ENCODE measurements around the gene STX16. TPM values are rescaled to one million over a fixed set of nuclear protein-coding genes. Genes with fewer than 3 reads are reported as not detected.

Gene STX16
- polyA plus RNA-seq, 3 donors: 60.2 to 88.8 (median 64.3) TPM

GRCh38 chr20:58613061-58613854 is 37.8 kb upstream of the STX16 start:
- DNase-seq (ENCODE audit: extremely low read depth in 1 of 11, low read depth in 9 of 11, low spot score in 4 of 11): no peak

- DNase-seq (ENCODE audit: extremely low read depth in 1 of 11, low read depth in 9 of 11, low spot score in 4 of 11): no peak
Observed at GRCh38 chr20:58614366-58614765, 36.7 kb upstream of the STX16 start.

DNA sequence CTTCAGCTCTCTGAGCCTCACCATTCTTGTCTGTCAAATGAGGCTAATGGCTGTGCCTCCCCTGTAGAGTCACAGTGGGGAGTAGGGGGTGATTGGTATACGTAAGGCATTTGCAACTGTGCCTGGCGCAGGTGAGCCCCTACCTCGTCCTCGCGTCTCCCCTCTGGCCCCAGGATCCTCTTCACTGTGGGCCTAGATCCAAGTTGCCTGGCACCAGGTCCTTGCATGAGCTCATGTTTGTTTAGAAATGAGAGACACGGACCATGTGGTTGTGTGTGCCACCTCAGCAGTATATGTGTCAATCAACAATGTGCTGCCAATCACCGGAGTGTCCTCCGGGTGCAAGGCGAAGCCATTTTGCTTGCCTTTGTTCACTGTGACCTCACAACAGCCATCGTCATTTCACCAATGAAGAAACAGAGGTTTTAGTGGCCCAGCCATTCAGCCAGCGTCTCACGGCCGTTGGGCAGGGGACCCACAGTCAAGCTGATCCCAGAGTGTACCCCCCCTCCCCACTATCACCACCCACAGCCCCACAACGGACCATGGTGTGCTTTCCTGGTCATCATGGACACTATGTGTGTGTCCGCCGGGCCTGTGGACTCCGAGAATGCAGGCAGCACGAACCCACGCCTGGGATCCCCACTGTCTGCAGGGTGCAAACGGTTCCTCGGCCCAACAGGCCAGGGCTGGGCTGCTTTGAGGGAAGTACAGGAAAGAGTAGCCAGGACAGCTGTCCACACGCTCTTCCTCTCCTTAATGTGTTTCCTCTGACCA is 35.9 kb upstream of the STX16 start:
- DNase-seq (ENCODE audit: extremely low read depth in 1 of 11, low read depth in 9 of 11, low spot score in 4 of 11): no peak

DNA sequence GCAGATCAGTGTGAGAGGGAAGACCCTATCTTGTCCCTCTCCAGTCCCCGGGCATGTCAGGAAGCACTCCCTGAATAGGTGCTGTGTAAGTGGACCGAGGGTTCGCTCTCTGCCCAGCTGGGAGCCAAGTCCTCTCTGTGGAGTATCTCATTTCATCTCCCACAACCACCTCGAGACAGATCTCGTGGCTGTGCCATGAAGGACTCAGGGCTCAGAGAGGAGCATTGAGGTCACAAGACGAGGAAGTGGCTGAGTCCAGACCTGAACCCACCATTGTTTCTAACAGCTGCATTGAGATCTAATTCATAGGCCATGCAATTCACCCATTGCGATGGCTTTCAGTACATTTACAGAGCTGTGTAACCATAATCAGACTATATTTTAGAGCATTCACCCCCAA is 34.7 kb upstream of the STX16 start:
- DNase-seq (ENCODE audit: extremely low read depth in 1 of 11, low read depth in 9 of 11, low spot score in 4 of 11): no peak

DNA sequence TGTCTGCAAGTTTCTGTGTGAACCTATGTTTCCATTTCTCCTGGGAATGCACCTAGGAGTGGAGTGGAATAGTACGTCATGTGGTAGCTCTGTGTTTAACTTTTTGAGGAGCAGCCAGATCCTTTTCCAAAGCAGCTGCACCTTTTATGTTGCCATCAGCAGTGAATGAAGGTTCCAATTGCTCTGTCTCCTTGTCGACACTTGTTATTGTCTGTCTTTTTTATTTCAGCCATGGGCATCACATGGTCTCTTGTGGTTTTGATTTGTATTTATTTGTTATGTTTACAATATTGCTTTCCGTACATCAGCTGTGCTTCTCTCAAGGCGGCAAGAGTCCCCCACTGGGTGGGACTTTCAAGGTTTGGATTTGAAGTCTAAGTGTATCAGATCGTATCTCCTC is 33.9 kb upstream of the STX16 start:
- DNase-seq (ENCODE audit: extremely low read depth in 1 of 11, low read depth in 9 of 11, low spot score in 4 of 11): no peak

DNA sequence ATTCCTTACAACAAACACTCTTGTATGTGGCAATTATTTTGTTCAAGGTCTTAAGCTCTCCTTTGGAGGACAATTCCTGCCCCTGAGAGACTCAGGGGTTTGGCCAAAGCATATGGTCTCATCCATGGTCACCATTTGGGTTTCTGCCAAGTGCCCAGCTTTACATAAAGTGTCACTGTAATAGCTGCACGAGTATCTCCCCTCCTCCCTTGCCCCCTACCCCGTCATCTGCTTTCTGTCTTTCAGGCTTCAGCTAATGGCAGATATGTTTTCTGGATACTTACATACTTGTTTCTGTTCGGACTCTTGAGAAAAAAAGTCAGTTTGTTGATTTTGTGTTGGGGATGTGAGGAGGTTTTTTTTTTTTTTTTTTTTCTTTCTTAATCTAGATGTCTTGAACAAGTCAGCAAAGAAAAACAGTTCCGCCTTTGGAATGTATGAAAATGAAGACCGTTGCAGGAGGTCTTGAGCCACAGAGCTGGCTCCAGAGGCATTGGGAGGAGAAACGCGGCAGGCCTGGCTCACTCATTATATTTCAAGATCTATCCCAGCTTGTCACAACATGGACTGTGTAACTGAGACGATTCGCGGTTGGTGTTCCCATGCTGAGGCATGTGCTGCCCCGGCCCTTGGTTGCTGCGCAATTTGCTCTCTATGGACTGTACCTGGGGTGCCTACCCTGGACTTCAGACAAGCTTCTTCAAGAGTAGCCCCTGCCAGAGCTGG is 32.6 kb upstream of the STX16 start:
- DNase-seq (ENCODE audit: extremely low read depth in 1 of 11, low read depth in 9 of 11, low spot score in 4 of 11): no peak

DNA sequence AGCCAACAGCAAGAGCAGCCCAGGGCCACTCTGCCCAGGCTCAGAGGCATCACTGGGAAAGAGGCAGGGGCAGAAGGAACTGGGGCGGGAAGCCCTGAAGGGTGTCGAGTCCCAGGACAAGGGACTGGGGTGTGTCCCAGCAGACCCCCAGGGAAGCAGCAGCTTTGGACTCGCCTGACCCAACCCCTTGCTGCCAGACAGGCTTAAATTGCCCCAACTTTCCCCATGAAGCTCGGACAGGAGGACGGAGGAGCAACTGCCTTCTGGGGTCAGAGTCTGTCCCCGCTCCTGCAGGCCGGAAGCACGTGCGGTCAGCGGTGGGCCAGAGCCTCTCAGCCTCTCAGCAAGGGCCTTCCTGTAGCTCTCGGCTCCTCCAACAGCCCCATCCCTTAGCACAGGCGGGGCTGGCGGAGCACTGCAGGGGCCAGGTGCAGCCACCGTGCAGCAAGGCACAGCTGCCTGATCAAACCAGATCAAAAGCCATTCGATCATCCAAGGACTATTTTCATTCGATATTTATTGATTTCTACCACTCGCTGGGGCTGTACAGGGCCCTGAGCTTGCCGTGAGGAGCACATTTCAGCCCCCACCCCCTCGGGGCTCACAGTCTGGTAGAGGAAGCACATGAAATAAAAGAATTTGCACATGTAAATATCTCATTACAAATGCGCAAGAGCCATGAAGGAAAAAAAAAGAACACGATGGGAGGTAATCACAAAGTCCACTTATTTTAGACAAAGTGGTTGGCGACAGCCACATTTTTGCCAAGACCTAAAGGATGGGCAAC is 31.8 kb upstream of the STX16 start:
- DNase-seq (ENCODE audit: extremely low read depth in 1 of 11, low read depth in 9 of 11, low spot score in 4 of 11): no peak

GRCh38 chr20:58619864-58620431 is 31.1 kb upstream of the STX16 start:
- no peak for DNase-seq (ENCODE audit: extremely low read depth in 1 of 11, low read depth in 9 of 11, low spot score in 4 of 11)

- no peak for DNase-seq (ENCODE audit: extremely low read depth in 1 of 11, low read depth in 9 of 11, low spot score in 4 of 11)
Observed at GRCh38 chr20:58621906-58622548, 29.1 kb upstream of the STX16 start.

DNA sequence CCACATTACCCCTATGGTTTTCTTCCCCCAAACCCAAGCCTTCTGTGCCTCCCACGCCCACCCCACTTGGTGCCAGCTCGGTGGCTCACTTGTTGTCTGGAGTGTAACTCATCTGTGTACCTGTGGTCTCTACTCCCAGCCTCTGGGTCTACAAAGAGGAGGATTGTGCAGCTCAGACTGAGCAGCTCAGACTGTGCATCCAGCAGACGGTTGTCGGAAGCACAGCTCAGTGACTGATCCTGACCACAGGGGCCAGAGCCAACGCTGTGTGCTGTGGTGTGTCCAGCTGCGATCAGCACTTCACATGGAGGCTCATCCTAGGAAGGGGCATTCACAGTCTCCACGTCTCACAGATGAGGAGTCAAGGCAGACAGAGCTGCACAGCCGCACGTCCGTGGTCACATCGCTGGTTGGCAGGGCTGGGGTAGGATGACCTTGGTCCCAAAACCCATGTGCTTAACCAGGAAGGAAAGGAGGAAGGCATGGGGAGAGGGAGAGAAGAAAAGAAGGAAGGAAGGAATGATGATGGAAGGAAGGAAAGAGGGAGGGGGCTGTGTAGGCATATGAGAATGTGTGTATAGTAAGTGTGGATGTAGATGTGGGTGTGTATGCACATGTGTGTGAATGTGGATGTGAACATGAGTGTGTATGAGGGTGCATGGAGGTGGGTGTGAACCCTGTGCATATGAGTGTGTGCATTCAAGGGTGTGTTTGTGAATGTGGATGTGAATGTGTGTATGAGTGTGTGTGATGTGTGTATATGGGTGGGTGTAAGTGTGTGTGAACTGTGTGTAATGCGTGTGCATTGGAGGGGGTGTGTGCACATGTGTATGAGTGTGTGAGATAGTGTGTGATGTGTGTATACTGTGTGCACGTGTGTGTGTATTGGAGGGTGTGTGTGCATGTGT is 28.2 kb upstream of the STX16 start:
- DNase-seq (ENCODE audit: extremely low read depth in 1 of 11, low read depth in 9 of 11, low spot score in 4 of 11): no peak

DNA sequence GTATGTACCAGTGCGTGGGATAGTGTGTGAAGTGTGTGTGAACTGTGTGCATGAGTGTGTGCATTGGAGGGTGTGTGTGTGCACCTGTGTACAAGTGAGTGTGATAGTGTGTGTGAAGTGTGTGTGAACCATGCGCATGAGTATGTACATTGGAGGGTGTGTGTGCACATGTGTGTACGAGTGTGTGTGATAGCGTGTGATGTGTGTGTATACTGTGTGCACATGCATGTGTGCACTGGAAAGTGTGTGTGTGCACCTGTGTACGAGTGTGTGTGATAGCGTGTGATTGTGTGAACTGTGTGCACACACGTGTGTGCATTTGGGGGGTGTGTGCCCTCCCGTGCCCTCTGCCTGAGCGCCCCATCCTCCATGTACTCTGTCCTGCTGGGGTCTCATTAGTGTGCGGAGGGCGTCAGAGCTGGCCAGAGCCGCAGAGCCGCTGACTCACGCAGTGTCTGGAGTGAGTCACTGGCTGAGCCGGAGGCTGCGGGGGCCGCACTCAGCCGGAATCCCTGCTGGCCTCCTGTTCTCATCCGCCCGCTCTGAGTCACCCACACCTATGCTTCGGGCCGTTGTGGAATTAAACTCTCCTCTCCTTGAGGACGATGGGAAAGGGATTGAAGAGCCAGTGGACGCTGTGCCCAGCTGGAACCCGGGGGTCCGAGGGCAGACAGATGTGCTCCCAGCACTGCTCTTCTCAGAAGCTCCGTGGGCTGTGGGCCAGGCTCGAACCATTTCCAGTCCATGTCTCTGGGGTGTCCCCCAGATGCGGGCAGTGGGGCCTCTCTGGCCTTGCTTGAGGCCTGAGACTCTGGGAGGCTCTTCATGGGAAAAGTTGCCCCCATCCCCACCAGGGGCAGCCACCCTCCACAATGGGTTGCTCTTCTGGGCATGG is 27.3 kb upstream of the STX16 start:
- no peak for DNase-seq (ENCODE audit: extremely low read depth in 1 of 11, low read depth in 9 of 11, low spot score in 4 of 11)

DNA sequence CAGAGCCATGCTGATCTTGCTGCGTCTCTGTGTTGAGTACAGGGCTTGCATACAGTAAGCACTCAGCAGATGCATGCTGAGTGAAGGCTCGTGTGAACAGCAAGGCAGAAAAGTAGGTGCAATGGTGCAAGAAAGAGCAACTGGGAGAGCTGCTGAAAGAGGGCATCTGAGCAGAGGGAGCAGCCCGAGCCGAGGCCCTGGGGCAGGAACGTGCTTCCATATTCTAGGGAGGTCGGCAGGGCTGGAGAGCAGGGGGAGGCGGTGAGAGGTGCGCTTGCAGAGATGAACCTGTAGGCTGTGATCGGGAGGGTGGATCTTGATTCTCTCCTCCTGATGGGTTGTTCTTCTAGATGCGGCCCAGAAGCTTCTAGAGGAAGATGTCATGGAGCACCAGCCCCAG is 26.4 kb upstream of the STX16 start:
- no peak for DNase-seq (ENCODE audit: extremely low read depth in 1 of 11, low read depth in 9 of 11, low spot score in 4 of 11)

GRCh38 chr20:58625585-58625984 is 25.5 kb upstream of the STX16 start:
- DNase-seq (ENCODE audit: extremely low read depth in 1 of 11, low read depth in 9 of 11, low spot score in 4 of 11): no peak

- no peak for DNase-seq (ENCODE audit: extremely low read depth in 1 of 11, low read depth in 9 of 11, low spot score in 4 of 11)
Observed at GRCh38 chr20:58626051-58626450, 25.0 kb upstream of the STX16 start.

GRCh38 chr20:58627212-58628072 is 23.6 kb upstream of the STX16 start:
- DNase-seq (ENCODE audit: extremely low read depth in 1 of 11, low read depth in 9 of 11, low spot score in 4 of 11): no peak

Measured in renal cortex interstitium (tissue), 11 donors.